Measurements from ENCODE around the gene NOC4L.
"Not testable (repeated sequence)": the region's sequence is repeated elsewhere in the genome, so short reads cannot be mapped to it uniquely, and the experiment has no call there.

Gene NOC4L

GRCh38 chr12:132144115-132144809 lies at the start of gene NOC4L, which contains the start of gene DDX51:
NOC4L (plus strand) TSS chr12:132144457; CDS start chr12:132144489, 32 bp downstream.
DDX51 (minus strand) TSS chr12:132144319; CDS start chr12:132144296, 23 bp downstream.
- DNase-seq (ENCODE audit: low spot score): peak; percentile 96

DNA sequence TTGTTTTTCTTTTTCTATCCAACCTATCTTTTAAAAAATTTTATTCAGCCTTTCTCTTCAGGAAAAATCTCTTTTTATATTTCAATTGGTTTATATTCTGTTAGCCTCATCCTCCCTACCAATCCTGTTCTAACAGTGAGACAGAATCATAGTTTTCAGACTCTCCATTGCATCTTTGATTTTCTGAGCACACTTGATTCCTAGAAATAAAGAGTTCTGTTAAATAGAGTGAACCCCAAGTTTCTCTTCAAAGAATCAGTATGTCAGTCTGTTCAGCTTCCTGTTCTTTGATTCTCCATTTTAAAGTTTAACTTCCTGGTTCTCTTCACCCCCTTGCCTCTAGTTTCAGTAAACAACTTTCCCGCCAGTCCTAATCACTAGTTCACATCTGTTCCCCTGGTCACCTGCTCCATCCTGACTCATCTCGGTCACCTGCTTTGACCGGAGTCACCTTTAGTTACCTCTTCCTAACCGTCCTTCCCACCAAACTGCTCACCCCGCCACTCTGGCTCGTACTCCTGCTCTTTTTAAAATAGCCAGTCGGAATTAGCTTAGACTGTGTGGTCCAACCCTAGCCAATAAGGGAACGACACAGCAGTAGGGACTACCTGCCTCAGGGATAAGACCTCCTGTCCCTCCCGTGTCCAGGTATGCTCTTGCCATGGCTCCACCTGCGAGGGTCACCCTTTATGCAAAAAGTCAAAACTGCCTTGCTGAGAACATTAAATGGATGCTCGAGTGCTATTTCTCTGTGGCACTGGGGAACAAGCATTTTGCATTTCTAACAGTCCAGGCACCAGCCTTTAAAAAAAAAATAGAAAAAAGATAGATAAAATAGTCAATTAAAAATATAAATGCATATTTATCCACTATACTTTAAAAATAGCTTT lies 48.5 kb upstream of the NOC4L start:
- DNase-seq (ENCODE audit: low spot score): no peak

DNA sequence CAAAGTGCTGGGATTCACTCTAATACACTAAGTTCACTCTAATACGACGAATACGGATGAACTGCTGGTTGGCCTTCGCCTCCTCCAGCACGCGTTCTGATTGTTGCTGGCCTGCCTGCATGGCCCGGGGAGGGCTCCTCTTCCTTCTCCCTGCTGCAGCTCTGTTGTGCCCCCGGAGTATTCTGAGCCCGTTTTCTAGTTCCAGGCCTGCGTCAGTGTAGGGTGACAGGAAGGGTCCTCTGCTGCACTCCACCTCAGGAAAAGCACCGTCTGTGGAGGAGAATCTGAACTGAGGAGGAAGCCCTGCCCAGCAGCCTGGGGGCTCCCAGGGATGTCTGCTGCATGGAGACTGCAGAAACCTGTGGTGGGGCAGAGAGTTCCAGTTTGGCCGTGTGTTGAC lies 44.5 kb upstream of the NOC4L start:
- no peak for DNase-seq (ENCODE audit: low spot score)

DNA sequence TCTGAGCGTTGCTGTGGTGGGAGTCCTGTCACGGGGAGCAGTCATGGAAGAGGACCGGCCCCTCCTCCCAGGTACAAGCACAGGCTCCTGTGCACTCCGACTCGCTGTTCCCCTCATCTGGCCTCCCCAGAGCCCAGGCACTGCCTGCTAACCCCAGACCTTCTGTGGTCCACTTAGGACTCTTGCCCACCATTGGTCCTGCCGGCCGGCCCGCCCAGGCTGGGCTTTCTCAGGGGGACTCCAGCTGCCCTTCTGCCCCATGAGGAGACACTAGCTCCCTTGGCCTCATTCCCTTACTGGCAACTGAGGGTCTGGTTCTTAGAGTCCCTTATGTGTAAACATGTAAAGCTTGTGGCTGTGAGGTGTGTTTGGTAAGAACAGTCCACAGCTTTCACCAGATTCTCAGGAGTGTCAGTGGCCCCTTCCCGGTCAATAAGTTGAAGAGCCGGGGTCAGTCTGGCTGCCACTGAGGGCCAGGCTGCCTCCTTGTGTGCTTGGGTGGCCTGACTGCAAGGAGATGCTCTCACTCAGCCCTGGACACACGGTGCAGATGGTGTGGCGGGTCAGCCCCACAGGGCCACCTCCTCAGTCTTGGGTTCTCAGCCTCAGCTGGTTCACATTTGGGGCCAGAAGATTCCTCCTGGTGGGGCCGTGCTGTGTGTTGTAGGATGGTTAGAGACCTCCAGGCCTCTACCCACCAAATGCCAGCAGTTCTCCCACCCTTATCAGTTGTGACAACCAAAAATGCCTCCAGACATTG lies 43.8 kb upstream of the NOC4L start:
- DNase-seq (ENCODE audit: low spot score): no peak

DNA sequence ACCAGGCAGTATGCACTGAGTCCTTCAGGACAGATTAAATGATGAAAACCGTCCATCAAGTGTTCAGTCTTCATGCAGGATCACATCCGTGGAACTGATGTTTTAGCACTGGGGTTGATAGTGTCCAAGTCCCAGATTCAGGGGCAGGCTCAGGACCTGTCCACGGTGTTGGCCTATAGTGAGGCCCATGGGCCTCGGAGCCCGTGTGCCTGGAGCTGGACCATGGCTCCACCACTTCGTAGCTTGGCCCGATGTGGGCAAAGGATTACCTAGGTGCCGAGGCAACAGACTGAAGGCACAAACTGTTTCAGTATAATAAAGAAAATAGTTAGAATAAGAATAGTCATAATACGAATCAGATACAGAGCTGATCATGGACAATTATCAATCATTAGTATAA lies 42.0 kb upstream of the NOC4L start:
- DNase-seq (ENCODE audit: low spot score): no peak

- DNase-seq (ENCODE audit: low spot score): not testable (repeated sequence)
Measured at GRCh38 chr12:132103072-132103471, 41.2 kb upstream of the NOC4L start.

DNA sequence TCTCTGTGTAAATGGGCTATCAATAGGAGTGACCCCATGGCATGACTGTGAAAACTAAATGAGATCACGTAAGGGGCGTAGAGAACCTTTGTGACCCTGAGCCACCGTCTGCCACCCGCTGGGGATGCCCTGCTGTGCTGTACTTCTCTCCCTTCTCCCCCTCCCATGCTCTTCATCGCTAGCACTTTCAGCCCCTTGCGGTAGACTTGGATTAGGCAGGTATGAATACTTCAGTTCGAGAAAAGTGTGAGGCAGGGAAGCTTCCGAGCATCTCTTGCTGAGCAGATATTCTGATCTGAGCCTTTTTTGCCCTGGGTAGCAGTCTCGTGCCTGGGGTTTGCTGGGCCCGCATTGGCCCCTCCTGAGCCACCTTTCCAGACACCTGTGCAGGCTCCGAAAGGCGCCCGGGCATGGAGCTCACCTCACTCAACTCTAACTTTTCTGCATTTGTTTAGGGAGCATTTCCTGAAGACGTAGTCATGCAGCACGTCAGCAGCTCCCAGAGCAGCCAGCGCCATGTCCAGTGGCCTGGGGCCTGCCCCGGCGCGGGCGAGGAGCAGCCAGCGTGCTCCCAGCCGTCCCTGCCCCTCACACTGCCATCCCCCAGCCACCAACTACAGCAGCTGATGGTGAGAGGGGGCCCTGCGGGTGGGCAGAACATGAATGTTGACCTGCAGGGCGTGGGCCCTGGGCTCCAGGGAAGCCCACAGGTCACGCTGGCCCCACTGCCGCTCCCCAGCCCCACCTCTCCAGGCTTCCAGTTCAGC lies 40.5 kb upstream of the NOC4L start:
- DNase-seq (ENCODE audit: low spot score): no peak

GRCh38 chr12:132105467-132105866 lies 38.8 kb upstream of the NOC4L start:
- DNase-seq (ENCODE audit: low spot score): no peak

DNA sequence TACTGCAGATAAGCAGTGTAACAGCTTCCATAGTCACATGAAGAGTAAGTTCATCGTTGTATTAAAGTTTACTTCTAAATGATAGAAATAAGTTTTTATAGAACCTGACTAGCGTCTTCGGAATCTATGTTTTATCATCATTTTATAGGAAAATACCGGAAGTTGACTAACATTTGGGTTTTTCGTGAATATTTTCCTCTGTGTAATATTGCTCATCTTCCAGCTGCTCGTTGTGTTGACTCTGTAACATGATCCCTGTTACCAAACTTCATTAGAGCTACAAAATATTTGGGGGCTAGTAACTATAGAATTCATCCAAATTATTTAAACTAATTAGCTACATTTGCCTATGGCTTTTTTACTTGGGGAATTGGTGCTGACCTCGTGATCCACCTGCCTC lies 37.3 kb upstream of the NOC4L start:
- DNase-seq (ENCODE audit: low spot score): no peak

GRCh38 chr12:132108211-132108832 lies 35.9 kb upstream of the NOC4L start:
- no peak for DNase-seq (ENCODE audit: low spot score)

DNA sequence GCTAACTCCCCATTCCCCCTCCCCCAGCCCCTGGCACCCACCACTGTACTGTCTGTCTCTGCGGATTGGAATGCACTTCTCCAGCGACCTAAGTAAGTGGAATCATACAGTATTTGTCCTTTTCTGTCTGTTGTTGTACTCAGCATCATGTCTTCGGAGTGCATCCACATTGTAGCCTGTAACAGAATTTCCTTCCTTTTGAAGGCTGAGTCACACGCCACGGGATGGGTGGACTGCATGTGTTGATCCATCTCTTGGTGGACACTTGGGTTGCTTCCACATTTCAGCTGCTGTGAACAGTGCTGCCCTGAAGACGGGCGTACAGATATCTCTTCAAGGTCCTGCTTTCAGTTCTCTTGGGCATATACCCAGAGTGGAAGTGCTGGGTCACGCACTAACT lies 34.5 kb upstream of the NOC4L start:
- no peak for DNase-seq (ENCODE audit: low spot score)

DNA sequence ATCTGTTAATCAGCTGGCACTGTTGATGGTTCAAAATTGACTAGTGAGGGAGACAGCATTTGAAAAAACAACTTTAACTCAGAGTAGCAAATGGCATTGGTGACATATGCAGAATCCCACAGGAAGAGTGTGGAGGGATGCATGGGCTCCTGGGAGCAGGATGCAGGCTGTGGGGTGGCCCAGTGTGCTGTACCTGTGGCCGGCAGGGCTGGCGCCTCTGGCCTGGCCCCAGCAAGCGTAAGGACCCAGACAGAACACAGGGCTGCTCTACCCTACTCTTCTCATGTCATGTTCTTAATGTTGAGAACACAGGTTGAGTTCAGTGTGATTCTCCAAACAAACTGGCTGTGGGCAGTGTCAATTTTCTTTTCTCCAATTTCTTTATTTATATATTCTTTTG lies 33.6 kb upstream of the NOC4L start:
- DNase-seq (ENCODE audit: low spot score): no peak

DNA sequence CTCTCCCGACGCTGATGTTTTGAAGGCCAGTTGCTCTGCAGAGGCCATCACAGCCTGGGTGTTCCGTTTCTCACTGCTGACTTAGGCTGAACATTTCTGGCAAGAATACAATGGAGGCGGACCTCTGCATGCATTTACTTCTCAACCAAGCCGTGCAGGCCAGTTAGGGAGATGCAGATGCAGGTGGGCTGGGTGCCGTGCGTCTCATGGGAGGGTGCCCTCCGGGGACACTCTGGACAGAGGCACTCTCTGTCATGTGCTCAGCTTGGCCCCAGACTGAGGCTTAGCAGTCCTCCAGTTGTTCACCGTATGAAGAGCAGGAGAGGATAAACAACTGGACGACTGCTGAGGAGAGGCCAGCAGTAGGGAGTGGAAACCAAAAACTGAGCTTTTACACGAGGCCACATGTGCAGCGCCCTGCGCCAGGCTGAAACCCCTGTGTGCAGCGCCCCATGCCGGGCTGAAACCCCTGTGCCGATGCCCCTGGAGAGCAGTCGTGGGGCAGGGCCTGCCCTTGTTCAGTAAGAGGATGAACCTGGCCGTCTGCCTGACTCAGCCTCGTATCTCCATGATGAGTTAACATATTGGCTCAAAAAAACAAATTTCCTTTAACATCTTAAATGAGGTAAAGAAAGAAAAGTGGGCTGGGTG lies 32.5 kb upstream of the NOC4L start:
- no peak for DNase-seq (ENCODE audit: low spot score)

- DNase-seq (ENCODE audit: low spot score): no peak
Measured at GRCh38 chr12:132114667-132115066, 29.6 kb upstream of the NOC4L start.

DNA sequence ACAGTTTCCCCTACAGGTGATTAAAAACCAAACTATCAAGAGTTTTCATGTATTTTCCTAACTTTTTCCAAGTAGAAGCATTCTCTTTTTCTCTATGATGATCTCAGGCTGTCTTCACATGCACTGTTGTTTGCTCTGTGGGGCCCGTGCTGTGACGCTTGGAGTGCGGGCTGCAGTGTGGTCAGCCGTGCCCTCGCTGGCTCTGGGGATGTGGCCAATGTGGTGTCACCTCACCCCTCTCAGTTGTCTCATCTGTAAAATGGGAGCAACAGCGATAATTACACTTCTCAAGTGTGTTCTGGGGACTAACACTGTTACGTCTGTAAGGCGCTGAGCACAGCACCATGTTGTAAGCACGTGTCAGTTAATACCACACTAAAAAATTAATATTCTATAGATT lies 28.8 kb upstream of the NOC4L start:
- no peak for DNase-seq (ENCODE audit: low spot score)

DNA sequence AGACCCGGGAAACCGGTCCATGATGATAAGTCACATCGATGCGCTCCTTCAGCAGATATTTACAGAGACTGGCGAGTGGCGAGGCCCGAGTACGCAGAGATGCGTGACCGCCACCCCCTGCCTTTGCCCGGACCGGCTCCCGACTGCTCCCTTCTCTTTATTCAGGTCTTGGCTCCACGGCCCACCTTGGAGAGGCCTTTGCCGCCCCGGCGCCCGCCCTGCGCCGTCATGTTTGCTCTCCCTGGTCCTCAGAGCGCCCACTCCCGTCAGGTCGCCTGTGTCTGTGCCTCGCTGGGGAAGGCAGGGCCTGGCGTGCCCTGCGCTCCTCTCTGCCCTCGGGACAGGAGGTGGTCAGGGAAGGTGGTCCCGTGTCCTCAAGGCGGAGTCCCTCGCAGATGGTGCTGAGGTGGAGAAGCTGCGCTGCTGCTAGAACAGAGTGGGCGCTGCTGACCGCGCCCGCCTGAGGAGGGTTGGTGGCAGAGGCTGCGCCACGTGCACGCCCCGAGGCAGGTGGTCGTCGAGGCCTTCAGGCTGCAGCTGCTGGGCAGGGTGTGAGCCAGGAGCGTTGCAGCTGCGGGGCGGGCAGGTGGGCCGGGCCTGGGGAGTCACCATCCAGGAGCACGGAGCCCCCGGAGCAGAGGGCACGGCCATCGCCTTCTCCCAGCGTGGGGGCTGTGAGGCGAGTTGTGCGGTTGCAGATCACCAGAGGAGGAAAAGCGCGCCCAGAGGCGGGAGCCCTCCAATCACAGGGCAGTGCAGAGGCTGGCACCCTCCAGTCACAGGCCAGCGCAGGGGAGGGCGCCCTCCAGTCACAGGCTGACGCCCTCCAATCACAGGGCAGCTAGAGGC lies 27.3 kb upstream of the NOC4L start:
- DNase-seq (ENCODE audit: low spot score): no peak

GRCh38 chr12:132117558-132117875 lies 26.7 kb upstream of the NOC4L start:
- no peak for DNase-seq (ENCODE audit: low spot score)

DNA sequence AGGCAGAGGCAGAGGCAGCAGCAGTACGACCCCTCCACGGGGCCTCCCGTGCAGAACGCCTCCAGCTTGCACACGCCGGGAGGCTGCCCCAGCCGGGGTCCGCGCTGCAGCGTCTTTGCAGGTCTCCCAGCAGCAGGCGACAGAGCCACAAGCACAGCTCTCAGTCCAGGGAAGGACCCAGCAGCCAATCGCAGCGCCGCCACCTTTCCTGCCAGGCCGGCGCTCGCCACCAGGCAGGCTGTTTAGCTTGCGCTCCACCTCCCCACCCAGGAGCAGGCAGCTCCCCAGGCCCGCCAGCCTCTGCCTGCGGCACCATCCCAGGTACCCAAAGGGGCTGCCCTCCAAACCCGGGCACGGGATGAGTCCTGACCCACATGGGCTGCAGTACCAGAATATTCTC lies 25.4 kb upstream of the NOC4L start:
- no peak for DNase-seq (ENCODE audit: low spot score)

DNA sequence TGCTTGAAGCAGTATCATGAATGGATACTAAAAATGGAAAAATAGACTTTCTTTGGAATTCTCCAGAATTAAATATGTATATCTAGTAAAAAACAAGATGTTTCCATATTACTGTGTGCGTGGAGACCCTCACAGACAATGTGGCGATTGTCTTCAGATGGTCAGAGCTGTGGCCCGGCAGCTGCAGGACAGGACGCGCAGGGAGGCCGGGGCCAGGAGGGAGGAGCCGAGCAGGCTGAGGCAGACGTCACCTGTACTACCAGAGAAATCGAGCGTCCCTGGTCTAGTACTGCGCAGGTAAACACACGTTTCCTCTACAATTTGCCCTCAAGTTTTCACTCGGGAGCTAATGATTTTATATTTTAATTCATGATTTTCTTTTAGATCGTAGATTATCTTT lies 23.0 kb upstream of the NOC4L start:
- DNase-seq (ENCODE audit: low spot score): no peak

All from hematopoietic multipotent progenitor cell treated with erythropoietin and hydrocortisone succinate and interleukin-3 and kit ligand, for 17 days (in vitro differentiated cells).